ENCODE results near the gene ENO4. TPM values are rescaled to one million over a fixed set of nuclear protein-coding genes. Genes with fewer than 3 reads are reported as not detected.

The ENO4 gene
- total and polyA plus RNA-seq, 8 donors = 0.05 to 2.2 (median 0.31) TPM; not detected in 4

GRCh38 chr10:116826803-116827202, 22.5 kb upstream of the ENO4 start:
- TF ChIP-seq POLR2AphosphoS5 (IDR thresholded peaks at IDR 0.05) (no peak), POLR2A (IDR thresholded peaks at IDR 0.05) (no peak), EP300 (IDR thresholded peaks at IDR 0.05) (no peak), CTCF (IDR thresholded peaks at IDR 0.05) (no peak)
- intact Hi-C loops (cut with DNase I; ENCODE audit: low total_unique reads) = no loop called here
- WGBS, 5 donors = 86 to 93% (median 89%) methylated on average over 7 of the region's 7 CpGs
- no peak for DNase-seq
- Histone ChIP-seq H3K4me3 (no peak overlapping the region), H3K27ac (no peak overlapping the region), H3K4me1 (no peaks in the 10 kb centered on the region), H3K27me3 (no peaks in the 10 kb centered on the region), H3K36me3 (peaks cover 0 to 29% (median 0%) of the 10 kb centered on the region in 4 donors), H3K9me3 (no peaks in the 10 kb centered on the region)

GRCh38 chr10:116827214-116827671, 22.1 kb upstream of the ENO4 start:
- intact Hi-C loops (cut with DNase I; ENCODE audit: low total_unique reads) = no loop called here
- no peak for DNase-seq
- no peak overlapping the region for H3K4me3 ChIP-seq
- H3K27ac ChIP-seq = no peak overlapping the region
- WGBS, 5 donors = 88 to 93% (median 91%) methylated on average over 5 to 11 of the region's 11 CpGs
- no peaks in the 10 kb centered on the region for H3K4me1 ChIP-seq
- no peaks in the 10 kb centered on the region for H3K27me3 ChIP-seq
- peaks cover 0 to 29% (median under 1%) of the 10 kb centered on the region in 4 donors for H3K36me3 ChIP-seq
- TF ChIP-seq CTCF (IDR thresholded peaks at IDR 0.05) (no peak), EP300 (IDR thresholded peaks at IDR 0.05) (no peak), POLR2AphosphoS5 (IDR thresholded peaks at IDR 0.05) (no peak), POLR2A (IDR thresholded peaks at IDR 0.05) (no peak)
- H3K9me3 ChIP-seq = no peaks in the 10 kb centered on the region

- no peak overlapping the region for H3K27ac ChIP-seq
- H3K9me3 ChIP-seq = no peaks in the 10 kb centered on the region
- TF ChIP-seq POLR2A (IDR thresholded peaks at IDR 0.05) = no peak
- no peak for TF ChIP-seq EP300 (IDR thresholded peaks at IDR 0.05)
- TF ChIP-seq POLR2AphosphoS5 (IDR thresholded peaks at IDR 0.05) = no peak
- no peak for TF ChIP-seq CTCF (IDR thresholded peaks at IDR 0.05)
- intact Hi-C loops (cut with DNase I; ENCODE audit: low total_unique reads) = no loop called here
- no peak for DNase-seq
- H3K27me3 ChIP-seq = no peaks in the 10 kb centered on the region
- 70 to 92% (median 78%) methylated on average over 2 of the region's 2 CpGs for WGBS, 5 donors
- H3K36me3 ChIP-seq = peaks cover 0 to 32% (median 4%) of the 10 kb centered on the region in 4 donors
- no peak overlapping the region for H3K4me3 ChIP-seq
- no peaks in the 10 kb centered on the region for H3K4me1 ChIP-seq
Measured at GRCh38 chr10:116828116-116828515, 21.2 kb upstream of the ENO4 start.

GRCh38 chr10:116829711-116830110, 19.6 kb upstream of the ENO4 start:
- DNase-seq = no peak
- no peak overlapping the region for H3K27ac ChIP-seq
- no peak overlapping the region for H3K4me3 ChIP-seq
- H3K4me1 ChIP-seq = no peaks in the 10 kb centered on the region
- TF ChIP-seq POLR2A (IDR thresholded peaks at IDR 0.05) = no peak
- TF ChIP-seq CTCF (IDR thresholded peaks at IDR 0.05) = no peak
- TF ChIP-seq EP300 (IDR thresholded peaks at IDR 0.05) = no peak
- no peak for TF ChIP-seq POLR2AphosphoS5 (IDR thresholded peaks at IDR 0.05)
- H3K9me3 ChIP-seq = no peaks in the 10 kb centered on the region
- H3K36me3 ChIP-seq = peaks cover 0 to 42% (median 4%) of the 10 kb centered on the region in 4 donors
- 89 to 95% (median 92%) methylated on average over 9 of the region's 9 CpGs for WGBS, 5 donors
- no peaks in the 10 kb centered on the region for H3K27me3 ChIP-seq
- intact Hi-C loops (cut with DNase I; ENCODE audit: low total_unique reads) = no loop called here
